ENCODE measurements around the gene PRICKLE4.

PRICKLE4 gene

GRCh38 chr6:41736186-41736733, 44.3 kb upstream of the PRICKLE4 start:
- TF ChIP-seq CTCF (IDR thresholded peaks at IDR 0.05) = no peak
- H3K79me2 ChIP-seq = peaks cover 13% of the 10 kb centered on the region
- no peak overlapping the region for H3K27ac ChIP-seq
- H3K27me3 ChIP-seq (ENCODE audit: control insufficient read depth, insufficient read depth, low read length) = no peaks in the 10 kb centered on the region
- no peak overlapping the region for H3K9ac ChIP-seq
- H2AFZ ChIP-seq = no peak overlapping the region
- H3K4me2 ChIP-seq (ENCODE audit: low read length) = no peak overlapping the region
- H3K36me3 ChIP-seq (ENCODE audit: control insufficient read depth, insufficient read depth, low read length) = no peaks in the 10 kb centered on the region
- peaks cover 5% of the 10 kb centered on the region for H3K4me1 ChIP-seq
- H3K4me3 ChIP-seq (ENCODE audit: low read depth, low read length) = no peak overlapping the region
- H3K9me3 ChIP-seq (ENCODE audit: control insufficient read depth, low read length) = no peaks in the 10 kb centered on the region

DNA sequence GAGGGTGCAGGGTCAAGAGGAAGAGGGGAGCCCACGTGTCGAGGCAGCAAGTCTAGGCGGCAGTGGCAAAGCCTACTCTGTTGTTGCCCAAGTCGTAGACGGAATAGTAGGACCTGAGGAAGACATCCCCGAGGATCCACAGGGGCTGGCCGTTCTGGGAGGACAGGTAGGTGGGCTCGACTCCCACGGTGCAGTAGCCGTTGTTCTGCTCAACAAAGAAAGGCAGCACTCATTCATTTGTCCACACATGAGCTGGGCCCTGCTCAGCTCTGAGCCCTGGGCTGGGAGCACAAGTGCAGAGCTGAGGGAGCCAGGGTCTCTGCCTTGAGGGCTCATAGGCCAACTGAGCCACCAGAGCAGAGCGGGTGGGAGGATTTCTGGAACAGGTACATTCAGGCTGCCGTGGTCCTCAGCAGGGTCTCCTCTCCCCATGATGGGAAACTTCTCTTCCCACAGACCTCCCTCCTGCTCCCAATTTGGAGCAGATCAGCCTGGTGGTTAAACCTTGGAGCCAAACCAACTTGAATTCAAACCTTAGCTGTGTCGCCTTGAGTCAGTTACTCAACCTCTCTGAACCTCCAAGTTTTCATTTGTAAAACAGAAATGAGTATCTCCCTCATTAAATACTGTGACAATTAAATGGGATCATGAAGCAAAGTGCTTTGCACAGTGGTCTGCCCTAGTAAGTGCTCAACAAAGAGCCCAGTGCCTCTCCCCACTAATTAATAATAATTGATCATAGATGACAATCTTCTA, 43.6 kb upstream of the PRICKLE4 start:
- Histone ChIP-seq H3K27ac (no peak overlapping the region), H3K4me1 (peaks cover 5% of the 10 kb centered on the region), H3K27me3 (ENCODE audit: control insufficient read depth, insufficient read depth, low read length) (no peaks in the 10 kb centered on the region), H3K4me2 (ENCODE audit: low read length) (no peak overlapping the region), H3K9ac (no peak overlapping the region), H3K9me3 (ENCODE audit: control insufficient read depth, low read length) (no peaks in the 10 kb centered on the region), H3K4me3 (ENCODE audit: low read depth, low read length) (no peak overlapping the region), H3K36me3 (ENCODE audit: control insufficient read depth, insufficient read depth, low read length) (no peaks in the 10 kb centered on the region), H2AFZ (no peak overlapping the region), H3K79me2 (peaks cover 6% of the 10 kb centered on the region)
- no peak for TF ChIP-seq CTCF (IDR thresholded peaks at IDR 0.05)

DNA sequence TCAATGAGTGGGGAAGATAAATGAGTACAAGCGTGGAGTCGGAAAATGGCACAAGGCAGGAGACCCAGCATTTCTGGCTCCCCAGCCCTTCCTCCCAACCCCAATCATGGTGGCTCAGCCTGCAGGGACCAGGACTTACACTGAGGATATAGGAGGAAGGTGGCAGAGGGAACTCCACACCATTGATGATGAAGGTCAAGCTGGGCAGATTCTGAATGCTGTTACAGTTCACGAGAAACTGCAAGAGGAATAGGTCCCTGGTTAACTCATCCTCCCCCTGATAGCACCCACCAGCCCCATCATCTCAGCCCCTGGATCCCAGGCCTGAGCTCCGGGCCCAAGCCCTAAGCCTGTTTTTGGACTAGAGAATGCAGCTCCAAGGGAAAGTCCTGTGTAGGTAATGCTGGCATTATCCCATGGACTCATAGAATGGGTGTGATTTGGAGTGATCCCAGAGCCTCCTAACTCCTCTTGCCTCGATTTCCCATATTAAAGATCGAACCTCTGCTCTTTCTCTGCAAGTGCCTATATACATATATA, 42.9 kb upstream of the PRICKLE4 start:
- H3K4me2 ChIP-seq (ENCODE audit: low read length) = no peak overlapping the region
- H3K4me3 ChIP-seq (ENCODE audit: low read depth, low read length) = no peak overlapping the region
- H3K9ac ChIP-seq = no peak overlapping the region
- H3K36me3 ChIP-seq (ENCODE audit: control insufficient read depth, insufficient read depth, low read length) = no peaks in the 10 kb centered on the region
- peaks cover 3% of the 10 kb centered on the region for H3K4me1 ChIP-seq
- H2AFZ ChIP-seq = no peak overlapping the region
- no peak for TF ChIP-seq CTCF (IDR thresholded peaks at IDR 0.05)
- no peak overlapping the region for H3K27ac ChIP-seq
- H3K27me3 ChIP-seq (ENCODE audit: control insufficient read depth, insufficient read depth, low read length) = no peaks in the 10 kb centered on the region
- H3K9me3 ChIP-seq (ENCODE audit: control insufficient read depth, low read length) = no peaks in the 10 kb centered on the region
- peaks cover 6% of the 10 kb centered on the region for H3K79me2 ChIP-seq

GRCh38 chr6:41739041-41739440, 41.5 kb upstream of the PRICKLE4 start:
- Histone ChIP-seq H3K4me2 (ENCODE audit: low read length) (no peak overlapping the region), H3K79me2 (no peaks in the 10 kb centered on the region), H3K9ac (no peak overlapping the region), H3K9me3 (ENCODE audit: control insufficient read depth, low read length) (no peaks in the 10 kb centered on the region), H3K4me3 (ENCODE audit: low read depth, low read length) (no peak overlapping the region), H3K27me3 (ENCODE audit: control insufficient read depth, insufficient read depth, low read length) (no peaks in the 10 kb centered on the region), H2AFZ (no peak overlapping the region), H3K4me1 (no peaks in the 10 kb centered on the region), H3K36me3 (ENCODE audit: control insufficient read depth, insufficient read depth, low read length) (no peaks in the 10 kb centered on the region), H3K27ac (no peak overlapping the region)
- no peak for TF ChIP-seq CTCF (IDR thresholded peaks at IDR 0.05)
